Glomerular visceral epithelial cell (primary cell): ENCODE results near the gene FOXP4.
A peak's percentile ranks its signal among the peaks of the same experiment; 100 is the strongest.
"Not testable (repeated sequence)": the region's sequence is repeated elsewhere in the genome, so short reads cannot be mapped to it uniquely, and the experiment has no call there.

Experiments used
- DNase-seq: peaks from one replicate; pipeline ENCODE4 v3.0.0-alpha.2; 2016; ENCODE audit errors: extremely low spot score

The FOXP4 gene

DNA sequence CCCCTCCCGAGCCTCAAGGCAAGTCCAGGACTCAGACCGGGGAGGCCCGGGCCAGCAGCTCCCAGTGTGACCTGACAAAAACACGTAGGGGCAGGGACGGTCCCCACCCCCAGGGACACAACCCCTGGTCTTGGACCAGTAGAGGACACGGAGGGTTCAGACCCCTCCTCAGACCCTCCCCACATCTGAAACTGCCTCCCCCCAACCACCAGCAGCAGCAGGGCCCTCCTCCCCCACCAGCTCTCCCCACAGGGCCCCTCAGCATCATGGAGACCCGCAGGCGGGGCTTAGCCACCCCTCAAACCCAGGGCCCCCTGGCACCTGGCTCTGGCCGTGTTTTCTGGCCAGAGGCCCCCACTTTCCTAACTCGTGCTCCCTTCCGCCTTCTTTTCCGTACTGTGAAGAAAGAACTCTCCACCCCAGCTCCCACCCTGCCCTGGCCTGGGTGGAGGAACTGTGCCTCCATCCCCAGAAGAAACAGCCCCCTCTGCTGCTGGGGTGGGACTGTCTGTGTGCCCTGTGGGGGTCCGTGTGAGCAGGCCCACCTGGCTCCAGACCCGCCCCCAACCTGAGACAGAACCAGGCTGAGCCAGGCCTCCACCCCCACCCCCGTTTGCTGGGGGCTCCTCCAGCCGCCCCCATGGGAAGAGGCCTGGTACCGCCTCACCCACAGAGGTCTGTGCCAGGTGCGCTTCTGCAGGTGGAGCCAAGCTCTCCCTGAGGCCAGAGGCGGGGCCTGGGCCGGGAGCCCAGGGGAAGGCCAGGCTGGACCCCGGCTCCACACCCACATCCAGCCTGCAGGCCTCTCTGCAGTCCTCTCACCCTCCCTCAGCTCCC, 53.1 kb downstream of the FOXP4 start:
- no peak for DNase-seq

DNA sequence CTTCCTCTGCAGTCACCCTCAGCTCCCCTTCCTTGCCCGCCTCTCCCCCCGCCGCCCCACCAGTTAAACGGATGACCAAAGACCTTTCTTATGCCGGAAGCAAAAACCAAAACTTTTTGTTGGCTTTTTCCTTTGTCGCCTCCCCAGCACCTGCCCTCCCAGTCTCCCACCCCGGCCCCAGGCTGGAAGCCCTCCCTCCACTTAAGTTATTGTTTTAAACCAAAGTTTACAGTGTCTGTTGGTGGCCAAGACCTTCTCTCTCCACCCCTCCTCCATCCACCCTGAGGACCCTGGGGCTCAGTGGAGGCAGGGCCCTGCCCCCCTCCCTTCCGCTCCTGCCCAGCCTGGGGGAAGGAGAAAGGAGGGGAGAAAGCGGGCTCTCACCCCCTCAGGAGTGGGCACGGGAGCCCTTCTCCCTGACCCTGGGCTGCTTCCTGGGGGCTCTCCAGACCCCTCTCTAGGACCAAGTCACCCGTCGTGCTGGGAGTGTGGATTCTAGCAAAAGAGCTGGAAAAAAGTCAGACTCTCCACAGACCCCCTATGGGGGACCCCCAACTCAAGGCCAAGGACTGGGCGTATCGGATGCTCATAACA, 53.8 kb downstream of the FOXP4 start:
- no peak for DNase-seq

DNA sequence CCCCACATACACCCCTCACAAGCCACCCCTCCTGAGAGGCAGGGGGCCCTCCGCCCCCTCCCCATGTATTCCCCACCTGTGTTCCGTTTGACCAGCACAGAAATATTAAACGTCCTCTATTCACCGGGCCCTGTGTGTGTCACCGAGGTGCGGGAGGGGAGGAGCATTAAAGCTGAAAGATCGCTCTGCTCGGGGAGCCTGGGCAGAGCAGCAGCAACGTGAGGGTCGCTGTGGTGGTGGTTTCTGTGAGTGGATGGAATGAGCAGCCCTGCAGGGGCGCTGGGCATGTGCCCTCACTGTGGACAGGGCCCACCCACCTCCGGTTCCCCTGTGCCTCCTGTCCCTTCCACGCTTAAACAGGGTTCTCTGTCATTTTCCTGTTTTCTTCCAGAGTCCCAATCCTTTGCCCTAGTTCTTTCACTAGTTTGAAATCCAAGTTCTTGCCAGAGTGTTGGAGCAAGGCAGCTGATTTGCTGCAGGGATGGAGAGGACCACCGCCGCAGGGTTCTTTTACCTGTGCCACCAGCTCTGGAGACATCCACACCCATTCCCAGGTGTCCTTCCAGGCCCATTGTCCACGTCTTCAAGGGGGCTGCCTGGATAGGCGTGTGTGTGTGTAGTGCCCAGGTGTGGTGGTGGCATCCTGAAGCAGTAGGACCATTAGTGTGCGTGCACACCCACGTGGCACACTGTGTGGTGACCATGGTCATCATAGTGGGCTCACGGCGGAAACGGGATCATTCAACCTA, 54.5 kb downstream of the FOXP4 start:
- no peak for DNase-seq

DNA sequence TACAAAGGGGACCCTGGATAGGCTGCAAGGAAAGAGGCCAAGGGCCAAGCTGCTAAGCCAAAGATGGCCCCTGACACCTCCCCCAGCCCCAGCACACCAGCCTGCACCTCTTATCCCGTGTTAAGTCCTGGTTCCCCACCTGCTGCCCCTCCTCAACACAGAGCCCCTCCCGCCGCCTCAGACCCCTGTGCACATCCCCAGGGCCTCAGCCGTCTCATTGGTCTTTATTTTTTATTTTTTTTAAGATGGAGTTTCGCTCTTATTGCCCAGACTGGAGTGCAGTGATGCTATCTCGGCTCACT, 55.0 kb downstream of the FOXP4 start:
- no peak for DNase-seq

DNA sequence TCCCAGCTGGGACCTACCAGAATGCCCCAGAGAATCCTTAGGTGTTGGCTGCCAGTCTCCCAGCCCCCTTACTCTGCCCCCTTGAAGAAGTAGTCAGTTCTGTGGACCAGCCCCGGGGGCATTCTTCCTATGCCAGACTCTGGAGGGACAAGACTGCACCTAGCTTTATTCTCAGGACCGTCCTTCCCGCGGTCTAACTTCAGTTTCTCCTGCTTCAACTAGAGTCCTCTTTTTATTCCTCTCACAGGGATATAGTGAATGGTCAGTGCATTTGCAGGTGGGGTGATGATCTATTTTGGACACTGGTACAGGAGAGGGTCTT, 56.2 kb downstream of the FOXP4 start:
- no peak for DNase-seq

DNA sequence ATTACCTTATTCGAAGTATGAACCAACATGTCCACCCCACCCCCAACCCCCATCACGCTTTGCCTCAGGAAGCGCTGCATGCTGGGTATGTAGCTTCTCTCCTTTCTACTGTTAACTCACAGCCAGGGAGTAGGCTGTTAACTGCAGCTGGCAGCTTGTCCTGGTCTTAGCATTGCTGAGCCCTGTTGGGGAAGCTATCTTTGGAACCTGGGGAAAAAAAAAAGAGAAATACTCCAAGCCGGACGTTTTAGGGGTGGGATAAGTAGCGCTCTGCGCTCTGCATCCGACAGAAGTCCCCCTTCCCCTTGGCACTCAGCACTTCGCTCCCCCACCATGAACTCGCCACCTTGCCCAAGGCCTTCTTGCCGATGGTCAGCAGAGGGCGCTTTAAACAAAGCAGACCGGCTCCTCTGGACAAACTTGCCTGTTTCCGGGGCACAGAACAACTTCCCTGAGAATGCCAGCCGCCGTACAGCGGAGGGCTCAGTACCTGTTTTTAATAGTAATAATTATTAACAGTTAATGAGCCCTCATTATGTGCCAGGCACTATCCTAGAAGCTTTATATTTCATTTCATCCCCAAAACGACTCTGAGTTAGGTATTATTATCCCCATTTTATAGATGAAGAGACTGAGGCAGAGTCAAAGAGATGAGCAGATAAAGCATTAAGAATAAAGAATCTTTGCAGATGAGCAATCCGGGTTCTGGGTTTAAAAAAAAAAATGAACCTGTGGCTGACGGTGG, 56.9 kb downstream of the FOXP4 start:
- peak; percentile 84 for DNase-seq

DNA sequence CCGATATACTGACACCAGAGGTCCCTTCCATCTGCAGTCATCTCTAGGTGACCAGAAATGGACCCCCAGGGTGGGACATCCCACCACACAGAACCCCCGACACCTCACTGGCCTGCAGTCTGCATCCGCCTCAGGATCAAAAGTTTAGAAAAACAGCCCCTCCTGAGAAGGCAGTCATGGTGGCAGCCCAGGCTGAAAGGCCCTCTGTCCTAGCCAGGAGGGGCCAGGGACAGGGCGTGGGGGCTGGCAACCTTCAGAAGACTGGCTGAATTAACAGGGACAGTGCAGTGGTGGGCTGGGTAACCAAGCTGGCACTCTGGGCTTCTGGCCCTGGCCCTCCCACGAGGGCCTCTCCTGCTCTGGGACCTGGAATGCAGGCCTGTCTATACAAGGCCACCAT, 57.8 kb downstream of the FOXP4 start:
- no peak for DNase-seq

DNA sequence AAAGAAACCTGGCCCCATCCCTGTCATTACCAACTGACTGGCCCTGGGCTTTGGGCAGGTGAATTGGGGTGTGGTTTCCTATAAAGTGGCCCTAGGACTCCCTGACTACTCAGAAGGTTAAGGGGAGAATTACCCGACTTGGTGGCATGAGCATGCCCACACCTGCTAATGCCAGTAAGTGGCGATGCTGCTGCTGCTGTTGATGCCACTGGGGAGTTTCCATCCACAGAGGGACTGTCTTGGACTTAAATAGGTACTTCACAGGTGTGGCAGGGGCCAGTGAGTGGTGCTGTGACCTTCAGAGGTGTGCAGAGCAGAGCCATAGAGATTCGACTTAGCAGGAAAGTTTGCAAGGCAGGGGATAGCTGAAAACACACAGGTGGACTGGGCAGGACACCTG, 59.5 kb downstream of the FOXP4 start:
- no peak for DNase-seq

DNA sequence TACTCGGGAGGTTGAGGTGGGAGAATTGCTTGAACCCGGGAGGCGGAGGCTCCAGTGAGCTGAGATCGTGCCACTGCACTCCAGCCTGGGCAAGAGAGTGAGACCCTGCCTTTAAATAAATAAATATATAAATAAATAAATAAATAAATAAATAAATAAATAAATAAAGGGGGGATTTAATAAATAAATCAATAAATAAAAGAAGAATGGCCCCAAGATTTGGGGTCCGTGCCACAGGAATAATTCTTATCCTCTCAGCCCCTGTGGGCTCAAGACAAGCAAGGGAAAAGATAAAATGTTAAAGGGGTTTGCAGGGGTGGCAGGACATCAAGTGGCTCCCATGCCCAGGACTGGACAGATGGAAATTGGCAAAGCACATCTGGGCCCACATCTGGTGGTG, 60.9 kb downstream of the FOXP4 start:
- DNase-seq, result no peak

DNA sequence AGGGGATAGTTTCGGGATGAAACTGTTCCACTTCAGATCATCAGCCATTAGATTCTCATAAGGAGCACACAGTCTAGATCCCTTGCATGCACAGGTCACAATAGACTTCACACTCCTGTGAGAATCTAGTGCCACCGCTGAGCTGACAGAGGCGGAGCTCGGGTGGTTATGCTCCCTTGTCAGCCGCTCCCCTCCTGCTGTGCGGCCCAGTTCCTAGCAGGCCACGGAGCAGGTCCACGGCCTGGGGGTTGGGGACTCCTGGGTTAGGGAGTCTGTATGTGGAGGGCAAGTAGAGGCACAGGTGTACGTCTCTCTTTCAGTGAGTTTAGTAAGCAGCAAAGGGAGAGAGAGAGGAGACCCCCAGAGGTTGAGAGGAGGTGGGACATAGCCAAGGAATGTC, 61.6 kb downstream of the FOXP4 start:
- DNase-seq, result no peak

DNA sequence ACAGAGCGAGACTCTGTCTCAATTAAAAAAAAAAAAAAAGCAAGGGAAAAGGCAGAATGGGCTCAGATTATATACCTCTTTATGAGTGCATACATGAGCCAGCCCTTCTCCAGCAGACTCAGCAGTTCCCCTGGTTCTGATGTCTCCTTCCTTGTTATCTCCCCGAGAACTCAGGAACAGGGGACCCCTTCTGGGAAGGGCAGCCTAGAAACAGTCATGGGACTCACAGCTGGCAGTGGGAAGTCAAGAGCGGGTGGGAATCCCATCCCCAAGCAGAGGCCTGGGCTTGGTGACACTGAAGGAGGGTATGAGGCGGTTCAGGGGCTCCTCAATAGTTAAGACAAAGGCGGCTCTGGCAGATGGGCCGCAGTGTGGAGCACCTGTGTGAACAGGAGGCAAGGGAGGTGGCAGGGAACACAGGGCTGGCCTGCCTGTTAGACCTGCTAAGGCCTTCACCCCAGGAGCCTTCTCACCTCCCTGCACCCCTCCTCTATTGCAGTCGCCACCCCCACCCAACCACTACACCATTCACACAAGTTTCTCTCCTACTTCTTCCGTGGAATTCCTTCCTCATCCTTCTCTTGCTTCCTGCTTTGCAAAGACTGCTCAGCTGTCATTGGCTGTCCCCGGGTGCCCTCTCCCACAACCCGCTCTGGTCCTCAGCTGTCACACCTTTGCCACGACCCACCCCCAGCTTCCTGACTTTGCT, 62.4 kb downstream of the FOXP4 start:
- no peak for DNase-seq

DNA sequence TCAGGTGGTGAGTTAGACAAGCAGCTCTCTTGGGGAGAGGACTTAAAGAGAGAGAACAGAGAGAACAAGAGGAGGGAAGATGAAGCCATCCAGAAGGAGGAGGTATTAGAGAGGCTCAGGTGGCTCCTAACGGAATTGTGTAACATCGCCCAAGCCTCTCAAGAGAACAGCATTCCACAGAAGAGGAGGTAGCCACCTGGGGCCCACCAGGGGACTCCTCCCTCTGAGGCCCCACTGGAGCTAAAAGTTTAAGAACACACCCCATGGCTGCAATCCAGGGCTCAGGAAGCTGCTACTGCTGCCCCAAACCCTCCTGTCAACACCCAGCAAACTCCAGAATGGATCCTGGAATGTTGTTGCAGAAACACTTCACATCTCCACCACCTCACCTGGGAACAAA, 68.5 kb downstream of the FOXP4 start:
- DNase-seq, result no peak

DNA sequence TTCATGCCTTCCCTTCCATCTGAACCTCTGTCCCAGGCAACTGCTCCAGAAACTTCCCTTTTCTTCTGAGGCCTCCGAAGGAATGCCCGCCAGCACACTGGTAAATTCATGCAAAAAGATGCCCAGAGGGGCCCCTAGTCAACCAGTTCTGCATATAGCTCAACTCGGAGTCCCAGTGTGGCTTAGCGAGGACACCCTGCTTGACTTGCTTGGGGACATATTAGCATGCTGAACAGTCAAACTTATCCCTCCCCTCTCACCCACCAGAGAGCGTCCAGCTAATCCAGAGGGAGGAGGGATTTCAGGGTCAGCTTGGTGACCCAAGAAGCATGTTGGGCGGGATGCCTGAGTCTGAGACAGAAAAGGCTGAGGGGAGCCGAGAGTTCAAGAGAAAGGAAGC, 69.1 kb downstream of the FOXP4 start:
- no peak for DNase-seq

DNA sequence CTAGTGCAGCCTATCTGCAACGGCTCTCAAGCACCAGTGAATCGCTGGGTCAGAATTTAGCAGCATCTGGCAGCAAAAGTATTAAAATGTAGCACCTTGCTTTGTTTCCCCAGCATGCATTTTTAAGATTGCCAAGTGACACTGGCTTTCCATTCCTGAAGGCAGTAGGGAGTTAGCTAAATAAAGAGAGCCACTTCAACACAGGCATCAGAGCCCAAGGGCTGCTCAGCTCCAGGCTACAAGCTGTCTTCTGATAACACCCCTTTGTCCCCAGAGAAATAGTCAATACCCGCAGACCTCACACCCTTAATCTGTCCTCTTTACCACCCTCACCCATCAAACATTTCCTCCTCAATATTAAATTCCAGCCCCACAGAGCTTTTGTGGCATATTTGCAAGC, 72.4 kb downstream of the FOXP4 start:
- no peak for DNase-seq

DNA sequence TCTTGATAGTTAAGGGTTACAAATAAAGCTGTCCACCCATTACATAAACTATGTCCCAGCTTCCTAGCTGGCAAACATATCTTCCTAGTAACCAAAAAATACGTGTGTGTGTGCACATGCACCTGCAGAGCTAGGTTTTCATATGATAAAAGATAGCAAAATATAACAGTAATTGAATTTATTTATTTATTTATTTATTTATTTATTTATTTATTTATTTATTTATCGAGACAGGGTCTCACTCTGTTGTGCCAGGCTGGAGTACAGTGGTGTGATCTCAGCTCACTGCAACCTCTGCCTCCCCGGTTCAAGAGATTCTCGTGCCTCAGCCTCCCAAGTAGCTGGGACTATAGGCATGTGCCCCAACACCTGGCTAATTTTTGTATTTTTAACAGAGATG, 73.0 kb downstream of the FOXP4 start:
- not testable (repeated sequence) for DNase-seq

DNA sequence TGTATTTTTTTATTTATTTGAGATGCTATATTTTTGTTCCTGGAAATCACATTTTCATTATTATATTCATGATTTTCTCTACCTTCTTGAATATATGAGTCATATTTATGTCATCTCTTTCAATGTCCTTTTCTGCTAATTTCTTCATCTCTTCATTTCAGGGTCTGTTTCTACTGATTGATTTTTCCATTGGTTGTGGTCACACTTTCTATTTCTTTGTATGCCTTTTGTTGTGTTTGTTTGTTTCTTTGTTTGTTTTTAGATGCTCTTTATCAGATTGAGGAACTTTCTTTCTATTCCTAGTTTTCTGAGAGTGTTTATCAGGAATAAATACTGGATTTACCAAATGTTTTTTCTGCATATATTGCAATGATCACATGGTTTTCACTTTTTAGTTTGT, 75.2 kb downstream of the FOXP4 start:
- DNase-seq, result no peak

DNA sequence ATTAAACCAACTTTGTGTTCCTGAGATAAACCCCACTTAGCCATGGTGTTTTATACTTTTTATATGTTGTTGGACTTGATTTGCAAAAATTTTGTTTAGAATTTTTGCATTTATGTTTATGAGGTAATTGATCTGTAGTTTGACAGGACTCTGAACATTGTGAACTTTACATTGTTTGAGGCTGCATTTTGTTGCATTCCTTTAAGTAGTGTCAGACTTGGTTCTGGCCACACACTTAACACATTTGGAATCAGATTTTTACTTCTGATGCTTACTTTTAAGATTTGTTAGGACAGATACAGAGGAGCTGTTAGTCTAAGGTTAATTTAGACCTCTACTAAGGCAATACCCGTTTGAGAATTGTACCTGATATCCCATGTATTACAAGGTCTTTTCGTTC, 75.6 kb downstream of the FOXP4 start:
- no peak for DNase-seq

DNA sequence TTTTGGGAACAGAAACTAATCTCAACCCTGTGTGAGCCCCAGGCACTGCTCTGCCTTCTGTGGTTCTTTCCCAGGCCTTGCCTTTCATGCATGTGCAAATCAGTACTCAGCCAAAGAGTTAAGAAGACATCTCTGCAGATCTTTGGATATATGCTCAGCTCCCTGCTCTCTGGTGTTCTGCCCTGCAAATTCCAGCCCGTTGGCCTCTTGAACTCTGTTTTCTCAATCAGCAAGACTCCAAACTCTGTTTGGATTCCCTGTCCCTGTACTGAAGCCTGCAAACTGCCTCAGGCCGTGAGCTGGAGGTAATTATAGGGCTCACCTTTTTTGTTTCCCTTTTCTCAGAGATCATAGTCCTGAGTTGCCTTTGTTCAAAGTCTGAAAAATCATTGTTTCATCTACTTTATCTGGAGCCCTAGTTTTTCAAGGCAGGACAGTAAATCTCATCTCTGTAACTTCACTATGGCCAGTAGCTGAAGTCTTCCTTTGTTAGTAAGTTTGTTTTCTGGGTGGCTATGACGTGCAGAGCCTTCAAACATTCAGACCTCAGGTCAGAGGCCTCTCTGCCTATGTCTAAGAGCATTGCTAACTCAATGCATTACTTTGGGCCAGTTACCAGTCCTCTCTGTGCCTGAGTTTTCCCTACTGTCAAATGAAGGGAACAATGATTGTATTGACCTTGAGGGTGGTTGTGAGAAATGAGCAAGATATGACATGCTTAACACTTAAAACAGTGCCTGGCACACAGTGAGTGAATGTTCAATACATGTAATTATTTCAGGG, 76.2 kb downstream of the FOXP4 start:
- no peak for DNase-seq

DNA sequence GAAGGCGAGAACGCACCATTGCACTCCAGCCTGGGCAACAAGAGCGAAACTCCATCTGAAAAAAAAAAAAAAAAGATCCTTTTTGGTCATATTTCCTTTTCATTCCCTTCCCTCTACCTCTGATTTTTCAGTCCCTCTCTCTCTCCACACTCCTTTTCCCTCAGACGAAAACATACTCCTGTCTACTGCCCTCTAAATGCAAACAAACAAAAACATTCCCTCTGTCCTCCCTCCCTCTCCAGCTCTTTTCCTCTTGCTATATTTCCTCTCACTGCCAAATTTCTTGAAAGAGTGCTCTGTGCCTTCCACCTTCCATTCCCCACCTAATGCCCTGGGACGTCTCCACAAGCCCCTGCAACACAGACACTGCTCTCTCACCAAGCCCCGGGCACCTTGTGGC, 77.1 kb downstream of the FOXP4 start:
- no peak for DNase-seq

DNA sequence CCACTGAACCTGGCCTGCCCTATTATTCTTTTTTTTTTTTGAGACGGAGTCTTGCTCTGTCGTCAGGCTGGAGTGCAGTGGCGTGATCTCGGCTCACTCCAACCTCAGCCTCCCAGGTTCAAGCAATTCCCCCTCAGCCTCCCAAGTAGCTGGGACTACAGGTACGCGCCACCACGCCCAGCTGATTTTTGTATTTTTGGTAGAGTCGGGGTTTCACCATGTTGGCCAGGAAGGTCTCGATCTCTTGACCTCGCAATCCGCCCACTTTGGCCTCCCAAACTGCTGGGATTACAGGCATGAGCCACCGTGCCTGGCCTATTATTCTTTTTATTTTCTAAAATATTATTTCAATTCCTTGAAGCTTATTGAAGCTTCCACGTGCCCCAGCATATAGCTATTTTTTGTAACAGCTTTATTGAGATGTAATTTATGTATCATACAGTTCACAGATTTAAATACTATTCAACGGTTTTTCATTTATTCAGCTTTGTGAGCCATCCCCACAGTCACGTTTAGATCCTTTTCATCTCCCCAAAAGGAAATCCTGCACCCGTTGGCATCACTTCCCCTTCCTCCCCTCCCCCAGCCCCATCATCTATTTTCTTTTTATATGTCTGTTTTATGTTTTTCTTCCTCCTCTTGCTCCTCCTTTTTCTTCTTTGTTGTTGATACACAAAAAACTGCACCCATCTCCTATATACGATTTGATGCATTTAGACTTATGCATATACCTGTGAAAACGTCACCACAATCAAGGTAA, 78.6 kb downstream of the FOXP4 start:
- DNase-seq, result no peak
